ENCODE results near the gene MFF. TPM values are rescaled to one million over a fixed set of nuclear protein-coding genes. Genes with fewer than 3 reads are reported as not detected.

The MFF gene
- total and polyA plus RNA-seq, 10 of the 15 experiments (the other 5 are each of a cell fraction or from before 2014, with no cell fraction given), result 19.6 to 131 (median 106) TPM

- TF ChIP-seq PRDM15 (CRISPR knock-in tag; IDR thresholded peaks at IDR 0.05), result no peak
- peak; percentile 94 for TF ChIP-seq USF1 (IDR thresholded peaks at IDR 0.05; ENCODE audit: borderline replicate concordance, extremely low read length, insufficient read depth, low read depth, low read length)
- TF ChIP-seq TCF12 (IDR thresholded peaks at IDR 0.05; ENCODE audit: low read depth, low read length), result 0 out of 2 replicates have a peak, but pooled peaks have one; percentile 20
- no peak for TF ChIP-seq CUX1 (IDR thresholded peaks at IDR 0.05; ENCODE audit: insufficient replicate concordance, low read depth, low read length)
- 0 out of 2 replicates have a peak, but pooled peaks have one; percentile 10 for TF ChIP-seq E2F4 (IDR thresholded peaks at IDR 0.05; ENCODE audit: low read depth, low read length)
- peak; percentile 96 for TF ChIP-seq RAD51 (IDR thresholded peaks at IDR 0.05)
- TF ChIP-seq CBX3 (IDR thresholded peaks at IDR 0.05; ENCODE audit: borderline replicate concordance, low read depth), result no peak
- TF ChIP-seq MLLT1 (IDR thresholded peaks at IDR 0.05), result peak; percentile 99
- peak; percentile 77 for TF ChIP-seq NR2C1 (IDR thresholded peaks at IDR 0.05)
- 0 out of 2 replicates have a peak, but pooled peaks have one; percentile 25 for TF ChIP-seq TCF3 (IDR thresholded peaks at IDR 0.05; ENCODE audit: borderline replicate concordance, insufficient read depth, low read depth, low read length)
- TF ChIP-seq POLR2A (IDR thresholded peaks at IDR 0.05; ENCODE audit: low read depth, low read length), result peak; percentile 92
- no peak; the same call in 1 of the 2 replicates for TF ChIP-seq FOXK2 (IDR thresholded peaks at IDR 0.05)
- no peak for TF ChIP-seq KAT2A (conservative IDR thresholded peaks at IDR 0.05; ENCODE audit: control insufficient read depth, low read depth, low read length)
Measured at GRCh38 chr2:227324995-227325838, at the start of gene MFF (continued).
